HL-60 (cell line): ENCODE data around the gene PCSK9.

Experiments used
- DNase-seq, 2 experiments: peaks; one replicate each; pipeline ENCODE4 v3.0.0-alpha.2; 2010 to 2020; ENCODE audit warnings: low read depth in 1 of 2, low spot score in 1 of 2
- H3K27ac ChIP-seq: fragments of 250-450 bp; sonication (Bioruptor Pico); replicated peaks from 2 replicates; pipeline ENCODE4 v1.5.1; 2020; ENCODE audit warnings: mild to moderate bottlenecking, moderate library complexity
- H3K27me3 ChIP-seq: fragments of 250-450 bp; sonication (Bioruptor Pico); 2 replicates; pipeline ENCODE4 v1.5.1; 2021; ENCODE audit warnings: mild to moderate bottlenecking, moderate library complexity; ENCODE audit not compliant: insufficient read depth, poor library complexity, severe bottlenecking
- H3K4me3 ChIP-seq: replicated peaks from 2 replicates; pipeline ENCODE4 v1.5.1; 2011; ENCODE audit warnings: mild to moderate bottlenecking, control low read depth, low read length; ENCODE audit not compliant: insufficient read depth
- CTCF ChIP-seq: IDR thresholded peaks from one replicate; pipeline ENCODE4 v1.5.1; 2011; ENCODE audit warnings: low read length, control low read depth, inconsistent platforms; ENCODE audit not compliant: insufficient read depth
- GABPA ChIP-seq: IDR thresholded peaks from 2 replicates; pipeline ENCODE4 v1.6.1; 2012; ENCODE audit warnings: low read depth
- POLR2AphosphoS5 ChIP-seq: IDR thresholded peaks from 2 replicates; pipeline ENCODE4 v1.6.1; 2012; ENCODE audit warnings: low read depth
- REST ChIP-seq: IDR thresholded peaks from 2 replicates; pipeline ENCODE4 v1.6.1; 2012; ENCODE audit warnings: low read depth; ENCODE audit not compliant: insufficient replicate concordance
- SPI1 ChIP-seq: IDR thresholded peaks from 2 replicates; pipeline ENCODE4 v1.6.1; 2012; ENCODE audit warnings: low read depth, mild to moderate bottlenecking, borderline replicate concordance

Gene PCSK9

GRCh38 chr1:55052221-55053142 lies 13.1 kb downstream of the PCSK9 start:
- no peak overlapping the region for H3K4me3 ChIP-seq
- no peak for DNase-seq
- TF ChIP-seq GABPA (no peak), POLR2AphosphoS5 (no peak), SPI1 (no peak), CTCF (no peak), REST (no peak)
- no peaks in the 10 kb centered on the region for H3K27me3 ChIP-seq
- no peak overlapping the region for H3K27ac ChIP-seq

- TF ChIP-seq GABPA: no peak
- TF ChIP-seq SPI1: no peak
- no peak for TF ChIP-seq REST
- no peaks in the 10 kb centered on the region for H3K27me3 ChIP-seq
- H3K27ac ChIP-seq: no peak overlapping the region
- no peak for DNase-seq
- no peak overlapping the region for H3K4me3 ChIP-seq
Measured at GRCh38 chr1:55053265-55053954, 14.1 kb downstream of the PCSK9 start.

- TF ChIP-seq POLR2AphosphoS5: no peak
- TF ChIP-seq SPI1: no peak
- no peak for TF ChIP-seq REST
- TF ChIP-seq CTCF: no peak
- no peak for TF ChIP-seq GABPA
- H3K4me3 ChIP-seq: no peak overlapping the region
- H3K27me3 ChIP-seq: no peaks in the 10 kb centered on the region
- DNase-seq: no peak
- no peak overlapping the region for H3K27ac ChIP-seq
Measured at GRCh38 chr1:55054396-55054795, 15.0 kb downstream of the PCSK9 start.
